Occipital lobe (tissue), 2 donors: ENCODE results near the gene SLC39A11. TPM values are rescaled to one million over a fixed set of nuclear protein-coding genes. Genes with fewer than 3 reads are reported as not detected.
"Not testable (repeated sequence)": the region's sequence is repeated elsewhere in the genome, so short reads cannot be mapped to it uniquely, and the experiment has no call there.

ENCODE experiments used
- DNase-seq: peaks from one replicate; lab custom pipeline; 2025; lab: John Stamatoyannopoulos, UW
- total RNA-seq: library from RNA; depleted of rRNA; stranded (reverse); fragments of >200 nt; gene quantifications from one replicate; pipeline ENCODE4 v1.2.3, GENCODE V29; 2014

The SLC39A11 gene, protein sequence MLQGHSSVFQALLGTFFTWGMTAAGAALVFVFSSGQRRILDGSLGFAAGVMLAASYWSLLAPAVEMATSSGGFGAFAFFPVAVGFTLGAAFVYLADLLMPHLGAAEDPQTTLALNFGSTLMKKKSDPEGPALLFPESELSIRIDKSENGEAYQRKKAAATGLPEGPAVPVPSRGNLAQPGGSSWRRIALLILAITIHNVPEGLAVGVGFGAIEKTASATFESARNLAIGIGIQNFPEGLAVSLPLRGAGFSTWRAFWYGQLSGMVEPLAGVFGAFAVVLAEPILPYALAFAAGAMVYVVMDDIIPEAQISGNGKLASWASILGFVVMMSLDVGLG
- total RNA-seq = 9.5 TPM

- peak; percentile 94 for DNase-seq
These were observed at the start of gene SLC39A11 for GRCh38 chr17:73092523-73093135. Gene SLC39A11 (minus strand): TSS chr17:73092688. CDS start chr17:73088764, 3,924 bp downstream.

GRCh38 chr17:73141411-73141810, 48.9 kb upstream of the SLC39A11 start:
- no peak for DNase-seq

- DNase-seq = no peak
These were observed 48.1 kb upstream of the SLC39A11 start for GRCh38 chr17:73140566-73140965.

- DNase-seq = no peak
These were observed 46.8 kb upstream of the SLC39A11 start for GRCh38 chr17:73139296-73139695.

GRCh38 chr17:73138541-73139138, 46.2 kb upstream of the SLC39A11 start:
- DNase-seq = no peak

GRCh38 chr17:73137376-73137775, 44.9 kb upstream of the SLC39A11 start:
- no peak for DNase-seq

GRCh38 chr17:73135766-73136165, 43.3 kb upstream of the SLC39A11 start:
- DNase-seq = no peak

GRCh38 chr17:73133911-73134649, 41.6 kb upstream of the SLC39A11 start:
- DNase-seq = no peak

GRCh38 chr17:73132085-73132492, 39.6 kb upstream of the SLC39A11 start:
- DNase-seq = no peak

DNA sequence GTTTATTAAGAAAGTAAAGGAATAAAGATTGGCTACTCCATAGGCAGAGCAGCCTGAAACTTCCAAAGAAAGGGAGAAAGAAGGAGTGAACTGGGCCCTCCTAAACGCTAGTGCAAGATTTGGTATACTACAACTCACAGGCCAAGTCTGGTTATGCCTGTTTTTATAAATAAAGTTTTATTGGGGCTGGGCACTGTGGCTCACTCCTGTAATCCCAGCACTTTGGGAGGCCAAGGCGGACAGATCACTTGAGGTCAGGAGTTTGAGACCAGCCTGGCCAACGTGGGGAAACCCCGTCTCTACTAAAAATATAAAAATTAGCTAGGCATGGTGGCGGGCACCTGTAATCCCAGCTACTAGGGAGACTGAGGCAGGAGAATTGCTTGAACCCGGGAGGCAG, 39.0 kb upstream of the SLC39A11 start:
- not testable (repeated sequence) for DNase-seq

- DNase-seq = no peak
These were observed 38.5 kb upstream of the SLC39A11 start for GRCh38 chr17:73130977-73131376.

GRCh38 chr17:73128496-73128895, 36.0 kb upstream of the SLC39A11 start:
- DNase-seq = no peak

- no peak for DNase-seq
These were observed 34.4 kb upstream of the SLC39A11 start for GRCh38 chr17:73126716-73127473.

- no peak for DNase-seq
These were observed 31.3 kb upstream of the SLC39A11 start for GRCh38 chr17:73123606-73124320.

- no peak for DNase-seq
These were observed 30.6 kb upstream of the SLC39A11 start for GRCh38 chr17:73122953-73123605.

- no peak for DNase-seq
These were observed 29.0 kb upstream of the SLC39A11 start for GRCh38 chr17:73121506-73121905.

DNA sequence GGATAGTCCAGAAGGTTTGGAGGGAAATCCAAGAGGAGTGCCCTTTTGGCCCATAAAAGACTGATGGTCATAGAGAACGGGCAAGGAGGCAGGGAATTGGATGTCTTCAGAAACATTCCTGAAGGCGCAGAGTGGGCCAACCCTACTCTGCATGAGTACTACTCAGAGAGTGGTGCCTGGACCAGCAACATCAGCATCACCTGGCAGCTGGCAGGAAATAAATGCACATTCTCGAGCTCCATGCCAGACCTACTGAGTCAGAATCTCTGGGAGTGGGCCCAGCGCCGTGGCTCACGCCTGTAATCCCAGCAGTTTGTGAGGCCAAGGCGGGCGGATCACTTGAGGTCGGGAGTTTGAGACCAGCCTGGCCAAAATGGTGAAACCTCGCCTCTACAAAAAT, 27.1 kb upstream of the SLC39A11 start:
- DNase-seq = no peak

DNA sequence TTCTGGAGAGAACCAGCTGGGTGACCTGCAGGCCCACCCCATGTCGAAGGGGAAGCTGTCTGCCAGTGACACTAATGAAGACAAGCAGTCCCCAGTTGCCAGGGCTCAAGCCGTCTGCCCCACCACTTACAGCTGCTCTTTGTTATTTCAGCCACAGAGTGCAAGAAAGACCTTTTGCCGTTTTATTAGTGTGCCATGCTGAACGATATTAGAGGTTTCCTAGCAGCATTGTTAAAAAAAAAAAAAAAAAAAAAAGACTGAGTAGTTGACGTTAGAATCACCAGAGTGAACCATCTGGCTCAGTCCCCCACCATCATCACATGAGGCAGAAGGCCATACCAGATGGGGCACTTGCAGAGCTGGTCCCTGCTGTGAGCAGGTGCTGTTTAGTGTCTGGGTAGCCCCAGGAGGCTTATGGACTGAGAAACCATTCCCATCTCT, 26.5 kb upstream of the SLC39A11 start:
- no peak for DNase-seq

GRCh38 chr17:73118139-73118538, 25.7 kb upstream of the SLC39A11 start:
- no peak for DNase-seq

- no peak for DNase-seq
These were observed 19.8 kb upstream of the SLC39A11 start for GRCh38 chr17:73112246-73112645.
